NCI-H2171 treated with DMSO at 0.1 percent for 48 hours (cell line): ENCODE data around the gene SERPINA5.
"Not testable (repeated sequence)": the region's sequence is repeated elsewhere in the genome, so short reads cannot be mapped to it uniquely, and the experiment has no call there.

Experiments
- DNase-seq: peaks from one replicate; lab custom pipeline; 2025; lab: John Stamatoyannopoulos, UW

SERPINA5 gene

GRCh38 chr14:94621358-94622134 lies 40.3 kb downstream of the SERPINA5 start:
- no peak for DNase-seq

GRCh38 chr14:94622653-94623421 lies 41.6 kb downstream of the SERPINA5 start:
- DNase-seq: no peak

GRCh38 chr14:94623422-94623809 lies 42.2 kb downstream of the SERPINA5 start:
- DNase-seq: no peak

- DNase-seq: no peak
These were observed 42.8 kb downstream of the SERPINA5 start for GRCh38 chr14:94623856-94624499.

- no peak for DNase-seq
These were observed 43.5 kb downstream of the SERPINA5 start for GRCh38 chr14:94624537-94625352.

- no peak for DNase-seq
These were observed 44.1 kb downstream of the SERPINA5 start for GRCh38 chr14:94625353-94625635.

- DNase-seq: no peak
These were observed 47.4 kb downstream of the SERPINA5 start for GRCh38 chr14:94628578-94628977.

GRCh38 chr14:94630396-94630795 lies 49.2 kb downstream of the SERPINA5 start:
- no peak for DNase-seq

GRCh38 chr14:94631050-94631449 lies 49.8 kb downstream of the SERPINA5 start:
- no peak for DNase-seq

- DNase-seq: no peak
These were observed 50.5 kb downstream of the SERPINA5 start for GRCh38 chr14:94631536-94632304.

GRCh38 chr14:94632305-94632590 lies 51.0 kb downstream of the SERPINA5 start:
- no peak for DNase-seq

GRCh38 chr14:94633121-94633520 lies 51.9 kb downstream of the SERPINA5 start:
- no peak for DNase-seq

- DNase-seq: no peak
These were observed 53.9 kb downstream of the SERPINA5 start for GRCh38 chr14:94635154-94635553.

- DNase-seq: no peak
These were observed 55.7 kb downstream of the SERPINA5 start for GRCh38 chr14:94636744-94637412.

GRCh38 chr14:94637814-94638213 lies 56.6 kb downstream of the SERPINA5 start:
- DNase-seq: not testable (repeated sequence)

- no peak for DNase-seq
These were observed 57.1 kb downstream of the SERPINA5 start for GRCh38 chr14:94638339-94638738.

- no peak for DNase-seq
These were observed 58.0 kb downstream of the SERPINA5 start for GRCh38 chr14:94638961-94639817.

- DNase-seq: no peak
These were observed 59.8 kb downstream of the SERPINA5 start for GRCh38 chr14:94640721-94641631.

- DNase-seq: no peak
These were observed 60.4 kb downstream of the SERPINA5 start for GRCh38 chr14:94641632-94641955.
